ENCODE results near the gene DCAF7. TPM values are rescaled to one million over a fixed set of nuclear protein-coding genes. Genes with fewer than 3 reads are reported as not detected.

DCAF7 gene
- total RNA-seq, 2 donors from 2014 or later, result 96.0 to 114 TPM

DNA sequence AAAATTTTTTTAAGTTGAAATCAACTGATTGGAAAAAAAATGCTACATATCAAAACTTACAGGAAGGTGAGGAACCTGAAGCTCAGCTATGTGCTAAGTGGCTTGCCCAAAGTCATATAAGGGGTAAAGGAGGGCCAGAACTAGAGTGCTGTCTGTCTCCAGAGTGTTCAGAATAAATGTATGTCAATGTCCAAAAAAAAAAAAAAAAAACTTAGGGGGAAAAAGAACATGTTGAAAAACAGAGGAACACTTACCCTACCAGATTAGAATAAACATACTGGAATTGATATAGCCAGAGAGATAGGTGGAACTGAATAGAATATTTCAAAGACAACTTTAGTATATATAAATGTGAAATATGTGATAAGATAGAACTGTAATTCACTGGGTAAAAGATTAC is 11.5 kb downstream of the DCAF7 start:
- H3K4me1 ChIP-seq (ENCODE audit: control insufficient read depth, insufficient read depth, low read length), result no peaks in the 10 kb centered on the region
- TF ChIP-seq, protein P1, sequence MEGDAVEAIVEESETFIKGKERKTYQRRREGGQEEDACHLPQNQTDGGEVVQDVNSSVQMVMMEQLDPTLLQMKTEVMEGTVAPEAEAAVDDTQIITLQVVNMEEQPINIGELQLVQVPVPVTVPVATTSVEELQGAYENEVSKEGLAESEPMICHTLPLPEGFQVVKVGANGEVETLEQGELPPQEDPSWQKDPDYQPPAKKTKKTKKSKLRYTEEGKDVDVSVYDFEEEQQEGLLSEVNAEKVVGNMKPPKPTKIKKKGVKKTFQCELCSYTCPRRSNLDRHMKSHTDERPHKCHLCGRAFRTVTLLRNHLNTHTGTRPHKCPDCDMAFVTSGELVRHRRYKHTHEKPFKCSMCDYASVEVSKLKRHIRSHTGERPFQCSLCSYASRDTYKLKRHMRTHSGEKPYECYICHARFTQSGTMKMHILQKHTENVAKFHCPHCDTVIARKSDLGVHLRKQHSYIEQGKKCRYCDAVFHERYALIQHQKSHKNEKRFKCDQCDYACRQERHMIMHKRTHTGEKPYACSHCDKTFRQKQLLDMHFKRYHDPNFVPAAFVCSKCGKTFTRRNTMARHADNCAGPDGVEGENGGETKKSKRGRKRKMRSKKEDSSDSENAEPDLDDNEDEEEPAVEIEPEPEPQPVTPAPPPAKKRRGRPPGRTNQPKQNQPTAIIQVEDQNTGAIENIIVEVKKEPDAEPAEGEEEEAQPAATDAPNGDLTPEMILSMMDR (conservative IDR thresholded peaks at IDR 0.05), result no peak
- peaks cover 12% of the 10 kb centered on the region for H3K36me3 Mint-ChIP-seq (ENCODE audit: low read depth)
- no peaks in the 10 kb centered on the region for H3K27me3 ChIP-seq (ENCODE audit: control insufficient read depth, insufficient read depth, low read length, poor library complexity, severe bottlenecking)
- H3K4me1 Mint-ChIP-seq, result no peaks in the 10 kb centered on the region
- H3K9me3 ChIP-seq (ENCODE audit: control insufficient read depth, low read length), result peaks cover 4% of the 10 kb centered on the region
- peaks cover 6% of the 10 kb centered on the region for H3K9me3 Mint-ChIP-seq
- no peak for DNase-seq
- H3K4me3 Mint-ChIP-seq, result no peak overlapping the region
- H3K36me3 ChIP-seq (ENCODE audit: control insufficient read depth, insufficient read depth, low read length), result peaks cover 8% of the 10 kb centered on the region
- H3K27me3 Mint-ChIP-seq (ENCODE audit: insufficient read depth), result no peaks in the 10 kb centered on the region
- H3K27ac ChIP-seq (ENCODE audit: low read depth, low read length), result no peak overlapping the region
- no peak overlapping the region for H3K27ac Mint-ChIP-seq
- no peak overlapping the region for H3K9ac ChIP-seq (ENCODE audit: extremely low read depth, low read length, poor library complexity, severe bottlenecking)
- no peak overlapping the region for H3K4me3 ChIP-seq (ENCODE audit: low read length)

GRCh38 chr17:63563339-63563738 is 13.1 kb downstream of the DCAF7 start:
- Mint-ChIP-seq H3K4me1 (no peaks in the 10 kb centered on the region), H3K27me3 (ENCODE audit: insufficient read depth) (no peaks in the 10 kb centered on the region), H3K27ac (no peak overlapping the region), H3K36me3 (ENCODE audit: low read depth) (no peaks in the 10 kb centered on the region), H3K4me3 (no peak overlapping the region), H3K9me3 (no peaks in the 10 kb centered on the region)
- DNase-seq, result peak; percentile 6
- WGBS, 2 experiments (ENCODE audit: insufficient coverage in 1 of 2, insufficient read length in 1 of 2), result 90% methylated on average over 2 of the region's 2 CpGs; no CpG with 5 or more reads in 1 of the 2 experiments
- H3K4me3 ChIP-seq (ENCODE audit: low read length), result no peak overlapping the region
- H3K9me3 ChIP-seq (ENCODE audit: control insufficient read depth, low read length), result no peaks in the 10 kb centered on the region
- H3K36me3 ChIP-seq (ENCODE audit: control insufficient read depth, insufficient read depth, low read length), result no peaks in the 10 kb centered on the region
- H3K9ac ChIP-seq (ENCODE audit: extremely low read depth, low read length, poor library complexity, severe bottlenecking), result no peak overlapping the region
- no peaks in the 10 kb centered on the region for H3K4me1 ChIP-seq (ENCODE audit: control insufficient read depth, insufficient read depth, low read length)
- H3K27ac ChIP-seq (ENCODE audit: low read depth, low read length), result no peak overlapping the region
- no peaks in the 10 kb centered on the region for H3K27me3 ChIP-seq (ENCODE audit: control insufficient read depth, insufficient read depth, low read length, poor library complexity, severe bottlenecking)
- TF ChIP-seq, protein P1 (conservative IDR thresholded peaks at IDR 0.05), result no peak

DNA sequence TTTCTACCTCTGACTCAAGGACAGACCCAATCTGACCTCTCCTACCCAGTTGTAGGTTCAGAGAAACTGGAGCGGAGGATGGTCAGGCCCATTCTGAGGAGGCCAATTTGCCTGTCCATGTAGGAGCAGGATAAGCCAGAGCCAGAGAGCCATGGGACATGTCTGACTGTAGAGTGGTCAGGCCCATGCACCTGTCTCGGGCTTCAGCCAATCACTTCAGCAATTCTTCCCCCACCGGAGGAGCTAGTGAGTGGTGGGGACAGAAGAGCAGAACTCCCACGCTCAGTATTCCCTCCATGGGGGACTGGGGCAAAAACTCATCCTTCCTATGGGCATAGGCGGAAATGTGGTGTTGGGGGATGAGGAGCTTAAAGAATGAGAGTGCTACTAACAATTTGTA is 14.3 kb downstream of the DCAF7 start:
- Histone ChIP-seq H3K9me3 (ENCODE audit: control insufficient read depth, low read length) (no peaks in the 10 kb centered on the region), H3K4me3 (ENCODE audit: low read length) (no peak overlapping the region), H3K27me3 (ENCODE audit: control insufficient read depth, insufficient read depth, low read length, poor library complexity, severe bottlenecking) (no peaks in the 10 kb centered on the region), H3K9ac (ENCODE audit: extremely low read depth, low read length, poor library complexity, severe bottlenecking) (no peak overlapping the region), H3K4me1 (ENCODE audit: control insufficient read depth, insufficient read depth, low read length) (no peaks in the 10 kb centered on the region), H3K27ac (ENCODE audit: low read depth, low read length) (no peak overlapping the region), H3K36me3 (ENCODE audit: control insufficient read depth, insufficient read depth, low read length) (peaks cover under 1% of the 10 kb centered on the region)
- Mint-ChIP-seq H3K9me3 (no peaks in the 10 kb centered on the region), H3K36me3 (ENCODE audit: low read depth) (peaks cover under 1% of the 10 kb centered on the region), H3K4me1 (no peaks in the 10 kb centered on the region), H3K27ac (no peak overlapping the region), H3K4me3 (no peak overlapping the region), H3K27me3 (ENCODE audit: insufficient read depth) (no peaks in the 10 kb centered on the region)
- 92 to 94% methylated on average over 3 to 5 of the region's 5 CpGs for WGBS, 2 experiments (ENCODE audit: insufficient coverage in 1 of 2, insufficient read length in 1 of 2)
- peak; percentile 64 for DNase-seq
- TF ChIP-seq, protein P1 (conservative IDR thresholded peaks at IDR 0.05), result peak; percentile 23
